HEK293 (cell line): ENCODE measurements around the gene LYZ.

ENCODE experiments used
- PRDM6 ChIP-seq: fragments of 450-650 bp; formaldehyde crosslinking; IDR thresholded peaks from 2 replicates; pipeline ENCODE4 v1.5.1; 2017; ENCODE audit warnings: missing biosample characterization, missing genetic modification characterization
- YY2 ChIP-seq: fragments of 450-650 bp; formaldehyde crosslinking; IDR thresholded peaks from 2 replicates; pipeline ENCODE4 v1.5.1; 2016; ENCODE audit warnings: missing biosample characterization, missing genetic modification characterization
- ZBTB17 ChIP-seq: fragments of 450-650 bp; formaldehyde crosslinking; IDR thresholded peaks from 2 replicates; pipeline ENCODE4 v1.5.1; 2016; ENCODE audit warnings: missing biosample characterization, missing genetic modification characterization
- ZNF148 ChIP-seq: fragments of 450-650 bp; formaldehyde crosslinking; IDR thresholded peaks from 2 replicates; pipeline ENCODE4 v1.5.0; 2017; ENCODE audit warnings: missing biosample characterization, missing genetic modification characterization, borderline replicate concordance
- ZNF324 ChIP-seq: fragments of 450-650 bp; formaldehyde crosslinking; IDR thresholded peaks from 2 replicates; pipeline ENCODE4 v1.5.1; 2016; ENCODE audit warnings: missing biosample characterization, missing genetic modification characterization
- ZNF335 ChIP-seq: fragments of 450-650 bp; formaldehyde crosslinking; conservative IDR thresholded peaks from 2 replicates; pipeline ENCODE4 v1.5.1; 2016; ENCODE audit warnings: missing biosample characterization, missing genetic modification characterization
- ZNF433 ChIP-seq: fragments of 450-650 bp; formaldehyde crosslinking; IDR thresholded peaks from 2 replicates; pipeline ENCODE4 v1.5.1; 2016; ENCODE audit warnings: missing biosample characterization, missing genetic modification characterization, low read depth
- ZNF518A ChIP-seq: fragments of 450-650 bp; formaldehyde crosslinking; conservative IDR thresholded peaks from 2 replicates; pipeline ENCODE4 v1.5.1; 2016; ENCODE audit warnings: low read depth, missing biosample characterization, missing genetic modification characterization
- ZNF580 ChIP-seq: fragments of 450-650 bp; formaldehyde crosslinking; IDR thresholded peaks from 2 replicates; pipeline ENCODE4 v1.5.1; 2016; ENCODE audit warnings: missing biosample characterization, missing genetic modification characterization
- ZNF704 ChIP-seq: fragments of 450-650 bp; formaldehyde crosslinking; IDR thresholded peaks from 2 replicates; pipeline ENCODE4 v1.5.1; 2016; ENCODE audit warnings: missing biosample characterization, missing genetic modification characterization
- ZNF785 ChIP-seq: fragments of 450-650 bp; formaldehyde crosslinking; IDR thresholded peaks from 2 replicates; pipeline ENCODE4 v1.5.1; 2016; ENCODE audit warnings: missing biosample characterization, missing genetic modification characterization
- ZSCAN23 ChIP-seq: fragments of 450-650 bp; formaldehyde crosslinking; IDR thresholded peaks from 2 replicates; pipeline ENCODE4 v1.5.1; 2016; ENCODE audit warnings: missing biosample characterization, missing genetic modification characterization
- ZSCAN30 ChIP-seq: fragments of 450-650 bp; IDR thresholded peaks from 2 replicates; pipeline ENCODE4 v1.5.1; 2018; ENCODE audit warnings: missing biosample characterization, mild to moderate bottlenecking, missing genetic modification characterization, moderate library complexity
- ZSCAN5A ChIP-seq: fragments of 450-650 bp; formaldehyde crosslinking; IDR thresholded peaks from 2 replicates; pipeline ENCODE4 v1.5.1; 2016; ENCODE audit warnings: missing biosample characterization, missing genetic modification characterization

The LYZ gene

GRCh38 chr12:69330475-69331473 lies 17.4 kb upstream of the LYZ start (continued):
- TF ChIP-seq ZSCAN30, result 0 out of 2 replicates have a peak, but pooled peaks have one; percentile 5
- no peak for TF ChIP-seq ZNF148
- TF ChIP-seq ZNF518A, result 0 out of 2 replicates have a peak, but pooled peaks have one; percentile 13
- TF ChIP-seq ZNF580 (tag by site-specific recombination), result no peak
- peak; percentile 57 for TF ChIP-seq ZNF335 (tag by site-specific recombination)
- no peak for TF ChIP-seq ZNF785 (tag by site-specific recombination)
- TF ChIP-seq ZNF433 (tag by site-specific recombination), result no peak
- TF ChIP-seq ZSCAN23 (tag by site-specific recombination), result no peak
- peak; percentile 97 for TF ChIP-seq ZBTB17 (tag by site-specific recombination)
- no peak for TF ChIP-seq YY2
- TF ChIP-seq ZNF324 (tag by site-specific recombination), result no peak
- TF ChIP-seq ZNF704 (tag by site-specific recombination), result no peak
- TF ChIP-seq ZSCAN5A, result no peak
- peak; percentile 38; the same call in 1 of the 2 replicates for TF ChIP-seq PRDM6 (tag by site-specific recombination)
